GM18511 (cell line): Measurements from ENCODE around the gene RHO.
"Not testable (repeated sequence)": the region's sequence is repeated elsewhere in the genome, so short reads cannot be mapped to it uniquely, and the experiment has no call there.

Experiments used
- ATAC-seq: cut with Tn5 transposase; IDR thresholded peaks from one replicate; pipeline ENCODE4 v1.9.1; 2021; ENCODE audit warnings: mild to moderate bottlenecking, moderate library complexity; ENCODE audit not compliant: unreplicated experiment

RHO gene

GRCh38 chr3:129499604-129500333, 28.7 kb upstream of the RHO start:
- not testable (repeated sequence) for ATAC-seq

- no peak for ATAC-seq
Observed at GRCh38 chr3:129500334-129500658, 28.1 kb upstream of the RHO start.

- ATAC-seq = no peak
Observed at GRCh38 chr3:129501630-129502029, 26.8 kb upstream of the RHO start.

GRCh38 chr3:129502641-129503408, 25.6 kb upstream of the RHO start:
- ATAC-seq = no peak

- no peak for ATAC-seq
Observed at GRCh38 chr3:129503471-129504291, 24.8 kb upstream of the RHO start.

- no peak for ATAC-seq
Observed at GRCh38 chr3:129504471-129505100, 23.9 kb upstream of the RHO start.

- no peak for ATAC-seq
Observed at GRCh38 chr3:129505341-129505740, 23.1 kb upstream of the RHO start.

- ATAC-seq = no peak
Observed at GRCh38 chr3:129506231-129506742, 22.2 kb upstream of the RHO start.

GRCh38 chr3:129507181-129507831, 21.1 kb upstream of the RHO start:
- no peak for ATAC-seq

GRCh38 chr3:129512595-129512994, 15.8 kb upstream of the RHO start:
- ATAC-seq = no peak

- ATAC-seq = no peak
Observed at GRCh38 chr3:129513705-129514104, 14.7 kb upstream of the RHO start.

GRCh38 chr3:129514110-129514509, 14.3 kb upstream of the RHO start:
- no peak for ATAC-seq

GRCh38 chr3:129514563-129514962, 13.9 kb upstream of the RHO start:
- no peak for ATAC-seq

GRCh38 chr3:129515108-129515820, 13.2 kb upstream of the RHO start:
- ATAC-seq = not testable (repeated sequence)

GRCh38 chr3:129515821-129516432, 12.5 kb upstream of the RHO start:
- ATAC-seq = not testable (repeated sequence)

- ATAC-seq = no peak
Observed at GRCh38 chr3:129517516-129517915, 10.9 kb upstream of the RHO start.

GRCh38 chr3:129518038-129518561, 10.3 kb upstream of the RHO start:
- no peak for ATAC-seq

- no peak for ATAC-seq
Observed at GRCh38 chr3:129518581-129518980, 9.9 kb upstream of the RHO start.

GRCh38 chr3:129519449-129519848, 9.0 kb upstream of the RHO start:
- ATAC-seq = no peak
